GM18499 (cell line): ENCODE data around the gene ZNF276.

Experiments
- ATAC-seq: cut with Tn5 transposase; IDR thresholded peaks from one replicate; pipeline ENCODE4 v1.9.1; 2021; ENCODE audit warnings: moderate number of reproducible peaks; ENCODE audit not compliant: insufficient read depth, unreplicated experiment

ZNF276 gene

DNA sequence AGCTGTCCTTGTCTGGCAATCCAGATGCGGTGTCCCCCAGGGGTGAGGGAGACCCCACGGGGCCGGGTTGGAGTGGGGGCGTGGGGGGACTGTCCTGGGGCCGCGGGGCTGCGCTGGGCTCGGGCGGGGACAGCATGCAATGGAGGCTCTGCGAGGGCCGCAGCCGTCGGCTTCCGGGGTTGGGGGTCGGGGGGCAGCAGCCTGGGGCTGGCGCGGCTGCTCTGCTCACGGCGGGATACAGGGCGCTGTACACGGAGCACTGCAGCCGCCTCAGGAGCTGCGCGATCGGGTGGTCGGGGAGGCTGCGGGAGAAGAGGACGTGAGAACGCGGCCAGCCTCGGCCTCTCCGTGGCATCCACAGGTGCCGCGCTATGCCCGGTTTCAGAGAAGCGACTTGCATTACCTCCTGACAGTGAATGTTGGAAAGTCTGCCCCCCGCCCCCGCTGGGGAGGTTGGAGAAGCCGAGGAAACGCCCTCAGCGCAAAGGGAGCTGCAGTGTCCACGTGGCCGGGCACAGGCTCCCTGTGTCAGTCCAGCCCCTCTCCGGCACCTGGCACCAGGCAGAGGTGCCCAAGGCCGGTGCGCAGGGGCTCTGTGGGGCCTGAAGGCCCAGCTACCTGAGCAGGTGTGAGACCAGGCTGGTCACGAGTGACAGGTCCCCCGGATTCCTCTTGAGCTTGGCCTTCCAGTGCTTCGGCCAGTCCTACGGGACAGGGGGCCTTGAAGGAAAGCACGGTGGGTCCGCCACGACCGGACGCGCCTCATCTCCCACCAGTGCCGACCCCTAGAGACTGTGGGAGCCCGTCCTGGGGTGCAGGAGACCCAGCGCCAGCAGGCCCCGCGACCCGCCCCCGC lies 10.4 kb upstream of the ZNF276 start:
- ATAC-seq, result no peak

DNA sequence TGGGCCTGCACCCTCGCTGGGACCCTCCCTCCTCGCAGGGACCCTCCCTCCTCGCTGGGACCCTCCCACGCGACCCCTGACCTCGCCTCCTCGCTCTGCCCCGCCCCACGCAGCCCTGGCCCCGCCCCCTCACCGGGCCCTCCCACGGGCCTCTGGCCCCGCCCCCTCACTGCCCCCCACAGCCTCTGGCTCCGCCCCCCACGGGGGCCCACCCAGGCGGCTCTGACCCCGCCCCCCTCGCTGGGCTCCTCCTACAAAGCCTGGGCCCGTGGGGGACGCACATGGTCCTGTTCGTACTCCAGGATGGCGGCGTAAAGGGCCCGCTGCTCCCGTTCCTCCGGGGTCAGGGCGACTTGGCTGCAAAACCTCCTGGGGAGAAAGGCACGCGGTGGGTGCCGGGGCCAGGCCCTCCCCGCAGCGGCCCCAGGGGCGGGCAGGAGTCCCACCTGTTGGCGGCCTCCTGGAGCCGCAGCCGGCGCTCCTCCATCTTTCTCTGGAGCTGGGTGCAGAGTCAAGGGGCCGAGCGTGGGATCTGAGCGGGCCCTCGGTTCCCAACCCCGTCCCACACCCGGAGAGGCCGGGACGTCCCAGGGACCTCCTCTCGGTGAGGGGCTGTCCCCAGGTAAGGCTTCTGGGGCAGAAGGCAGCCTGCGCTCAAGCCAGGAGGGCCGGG lies 9.6 kb upstream of the ZNF276 start:
- ATAC-seq, result no peak

GRCh38 chr16:89712274-89712781 lies 9.0 kb upstream of the ZNF276 start:
- no peak for ATAC-seq

GRCh38 chr16:89716493-89716892 lies 4.8 kb upstream of the ZNF276 start:
- ATAC-seq, result no peak

- no peak for ATAC-seq
Observed at GRCh38 chr16:89716916-89717687, 4.2 kb upstream of the ZNF276 start.

GRCh38 chr16:89717688-89718505 lies 3.4 kb upstream of the ZNF276 start:
- ATAC-seq, result no peak

GRCh38 chr16:89720551-89720812 lies 855 bp upstream of the ZNF276 start:
- no peak for ATAC-seq

- no peak for ATAC-seq
Observed at GRCh38 chr16:89721546-89722391, 432 bp downstream of the ZNF276 start.

- ATAC-seq, result no peak
Observed at GRCh38 chr16:89722392-89723278, 1.3 kb downstream of the ZNF276 start.

DNA sequence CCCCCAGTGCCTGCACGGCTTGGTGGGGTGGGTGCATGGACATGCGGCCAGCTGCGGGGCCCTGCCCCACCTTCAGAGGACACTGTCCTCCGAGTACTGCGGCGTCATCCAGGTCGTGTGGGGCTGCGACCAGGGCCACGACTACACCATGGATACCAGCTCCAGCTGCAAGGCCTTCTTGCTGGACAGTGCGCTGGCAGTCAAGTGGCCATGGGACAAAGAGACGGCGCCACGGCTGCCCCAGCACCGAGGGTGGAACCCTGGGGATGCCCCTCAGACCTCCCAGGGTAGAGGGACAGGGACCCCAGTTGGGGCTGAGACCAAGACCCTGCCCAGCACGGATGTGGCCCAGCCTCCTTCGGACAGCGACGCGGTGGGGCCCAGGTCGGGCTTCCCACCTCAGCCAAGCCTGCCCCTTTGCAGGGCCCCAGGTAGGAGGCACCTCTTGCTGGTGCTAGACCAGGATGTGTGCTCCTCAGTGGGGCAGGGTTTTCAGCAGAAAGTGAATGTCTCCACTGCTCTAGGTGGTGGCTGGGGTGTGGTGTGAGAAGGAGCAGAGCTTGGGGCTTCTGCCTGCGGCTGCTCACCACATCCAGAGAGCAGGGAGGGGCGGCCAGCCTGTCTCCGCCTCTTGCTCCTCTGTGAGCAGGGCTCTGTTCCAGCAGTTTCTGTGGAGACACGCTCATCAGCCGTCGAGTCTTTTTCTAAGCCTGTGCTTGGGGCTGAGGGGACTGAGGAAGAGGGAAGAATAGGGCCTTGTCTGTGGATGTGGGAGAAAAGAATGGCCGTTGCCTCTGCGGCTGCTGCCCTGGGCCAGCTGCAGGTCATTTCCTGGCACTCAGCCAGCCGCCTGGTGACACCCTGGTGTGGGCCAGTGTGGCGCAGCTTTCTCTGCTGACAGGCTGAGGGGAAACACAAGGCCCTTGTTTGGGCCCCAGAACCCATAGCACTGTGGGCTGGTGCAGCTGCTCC lies 2.2 kb downstream of the ZNF276 start:
- no peak for ATAC-seq

DNA sequence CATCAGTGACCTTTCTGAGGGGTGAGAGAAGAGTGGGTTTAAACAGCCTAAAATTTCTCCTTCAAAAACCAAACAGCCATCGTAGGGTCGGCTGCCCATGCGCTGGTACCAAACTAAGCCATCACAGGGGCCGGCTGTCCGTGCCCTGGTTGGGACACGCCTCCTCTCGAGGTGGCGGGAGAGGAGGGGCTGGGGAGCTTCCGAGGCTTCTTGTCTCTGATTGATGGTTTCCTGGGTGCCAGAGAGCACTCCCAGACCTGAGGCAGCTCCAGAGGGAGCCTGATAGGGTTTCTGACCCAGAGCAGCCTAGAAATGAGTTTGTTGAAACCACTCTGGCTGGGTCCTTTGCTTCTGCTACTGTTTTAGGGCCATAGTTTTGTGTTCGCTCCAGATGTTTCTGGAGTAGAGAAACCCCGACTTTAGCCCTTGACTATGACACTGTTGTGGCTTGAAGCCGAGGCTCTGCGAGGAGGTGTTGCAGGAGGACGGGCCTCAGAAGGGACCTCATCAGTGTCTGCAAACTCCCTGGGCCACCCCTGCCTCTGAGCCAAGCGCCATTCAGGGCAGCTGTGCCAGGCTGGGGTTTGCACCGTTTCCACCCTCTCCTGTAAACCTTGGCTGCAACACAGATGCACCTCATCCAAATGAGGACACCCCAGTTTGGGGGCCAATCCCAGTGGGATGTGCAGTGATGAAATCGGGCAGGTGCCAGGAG lies 6.2 kb downstream of the ZNF276 start:
- ATAC-seq, result no peak

GRCh38 chr16:89729293-89729692 lies 8.0 kb downstream of the ZNF276 start:
- ATAC-seq, result no peak

DNA sequence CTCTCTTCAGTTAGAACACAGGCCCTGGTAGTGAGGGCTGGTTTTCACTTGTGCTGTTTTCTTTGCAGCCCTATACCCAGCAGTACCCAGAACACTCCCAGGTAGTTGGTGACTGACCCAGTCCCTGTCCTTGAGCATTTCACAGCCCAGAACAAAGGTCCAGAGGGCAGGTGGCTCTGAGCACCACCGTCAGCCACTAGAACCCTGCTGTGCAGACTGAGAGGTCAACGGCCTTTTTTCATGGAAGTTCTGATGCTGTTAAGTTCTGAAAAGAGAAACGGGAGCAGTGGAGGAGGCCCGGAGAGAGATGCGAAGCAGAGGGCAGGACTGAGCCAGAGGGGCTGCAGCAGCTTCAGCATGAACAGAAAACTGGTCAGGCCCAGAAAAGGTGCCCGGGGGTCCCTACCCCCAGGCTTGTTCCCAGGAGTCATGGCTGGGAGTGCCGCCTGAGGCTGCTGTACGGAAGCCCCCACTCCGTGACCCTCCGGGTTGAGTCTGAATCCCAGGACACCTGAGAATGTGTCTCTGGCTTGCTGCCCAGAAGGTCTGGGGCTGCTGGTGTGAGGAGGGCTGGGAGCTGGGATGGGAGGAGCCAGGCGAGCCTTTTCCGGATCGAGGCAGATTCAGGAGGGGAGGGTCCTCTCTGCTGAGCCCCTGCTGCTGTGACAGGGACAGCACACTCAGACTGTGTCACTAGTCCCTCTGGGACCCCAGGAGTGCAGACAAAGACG lies 8.7 kb downstream of the ZNF276 start:
- no peak for ATAC-seq

GRCh38 chr16:89730610-89731234 lies 9.4 kb downstream of the ZNF276 start:
- no peak for ATAC-seq

DNA sequence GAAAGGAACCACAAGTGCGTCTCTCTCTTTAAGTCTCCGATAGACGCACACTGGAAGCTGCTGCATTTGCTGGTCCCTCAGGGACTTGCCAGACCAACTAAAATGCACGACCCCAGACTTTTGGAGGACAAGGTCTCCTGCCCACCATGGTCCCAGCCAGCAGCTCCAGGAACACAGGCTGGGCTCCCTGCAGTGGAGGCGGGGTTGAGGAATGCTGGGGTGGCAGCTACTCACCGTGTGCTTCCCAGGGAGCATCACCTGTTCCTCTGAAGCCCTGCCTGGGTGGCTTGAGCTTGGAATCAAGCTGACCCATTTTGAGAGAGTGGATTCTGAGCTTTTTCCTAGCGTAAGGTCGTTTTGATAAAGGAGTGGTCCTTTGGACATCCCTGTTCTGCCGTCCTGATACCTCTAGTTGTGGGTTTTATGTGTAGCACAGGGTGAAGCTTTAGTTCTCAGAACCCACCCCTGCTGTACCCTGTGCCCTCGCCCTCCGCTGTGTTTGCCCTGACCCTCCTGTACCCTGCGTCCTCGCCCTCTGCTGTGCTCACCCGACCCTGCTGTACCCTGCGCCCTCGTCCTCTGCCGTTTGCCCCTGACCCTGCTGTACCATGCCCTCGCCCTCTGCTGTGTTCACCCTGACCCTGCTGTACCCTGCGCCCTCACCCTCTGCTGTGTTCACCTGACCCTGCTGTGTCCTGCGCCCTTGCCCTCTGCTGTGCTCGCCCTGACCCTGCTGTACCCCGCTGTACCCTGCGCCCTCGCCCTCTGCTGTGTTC lies 11.0 kb downstream of the ZNF276 start:
- ATAC-seq, result no peak
